GM10266 (cell line): ENCODE measurements around the gene NFATC2.

Experiments used
- DNase-seq: peaks from one replicate; pipeline ENCODE4 v3.0.0; 2012; ENCODE audit errors: extremely low spot score
- TF ChIP-seq, protein P1 (sequence below): IDR thresholded peaks from 2 replicates; pipeline ENCODE4 v1.5.1; 2012; ENCODE audit warnings: mild to moderate bottlenecking, low read depth; ENCODE audit not compliant: control insufficient read depth, insufficient read depth; ENCODE audit errors: missing control alignments

Gene NFATC2

DNA sequence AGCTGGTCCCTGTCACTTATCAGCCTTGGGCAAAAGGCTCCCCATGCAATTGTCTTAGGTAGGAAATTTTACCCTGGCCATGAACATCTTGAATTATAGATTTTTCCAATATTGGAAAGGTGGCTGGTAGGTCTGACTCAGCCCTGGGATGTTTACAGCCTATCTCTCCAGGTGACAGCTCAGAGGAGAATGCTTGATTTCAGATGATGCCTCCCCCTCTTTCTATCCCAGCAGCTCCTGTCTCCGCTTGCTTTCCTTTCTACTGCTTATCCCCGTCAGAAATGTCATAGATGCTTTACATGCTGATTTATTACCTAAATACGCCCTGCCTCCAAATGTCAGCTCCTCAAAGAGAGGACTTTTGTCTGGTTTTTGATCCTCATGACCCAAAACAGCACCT lies 109.6 kb downstream of the NFATC2 start:
- no peak for DNase-seq
- TF ChIP-seq, protein P1, sequence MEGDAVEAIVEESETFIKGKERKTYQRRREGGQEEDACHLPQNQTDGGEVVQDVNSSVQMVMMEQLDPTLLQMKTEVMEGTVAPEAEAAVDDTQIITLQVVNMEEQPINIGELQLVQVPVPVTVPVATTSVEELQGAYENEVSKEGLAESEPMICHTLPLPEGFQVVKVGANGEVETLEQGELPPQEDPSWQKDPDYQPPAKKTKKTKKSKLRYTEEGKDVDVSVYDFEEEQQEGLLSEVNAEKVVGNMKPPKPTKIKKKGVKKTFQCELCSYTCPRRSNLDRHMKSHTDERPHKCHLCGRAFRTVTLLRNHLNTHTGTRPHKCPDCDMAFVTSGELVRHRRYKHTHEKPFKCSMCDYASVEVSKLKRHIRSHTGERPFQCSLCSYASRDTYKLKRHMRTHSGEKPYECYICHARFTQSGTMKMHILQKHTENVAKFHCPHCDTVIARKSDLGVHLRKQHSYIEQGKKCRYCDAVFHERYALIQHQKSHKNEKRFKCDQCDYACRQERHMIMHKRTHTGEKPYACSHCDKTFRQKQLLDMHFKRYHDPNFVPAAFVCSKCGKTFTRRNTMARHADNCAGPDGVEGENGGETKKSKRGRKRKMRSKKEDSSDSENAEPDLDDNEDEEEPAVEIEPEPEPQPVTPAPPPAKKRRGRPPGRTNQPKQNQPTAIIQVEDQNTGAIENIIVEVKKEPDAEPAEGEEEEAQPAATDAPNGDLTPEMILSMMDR, result no peak

DNA sequence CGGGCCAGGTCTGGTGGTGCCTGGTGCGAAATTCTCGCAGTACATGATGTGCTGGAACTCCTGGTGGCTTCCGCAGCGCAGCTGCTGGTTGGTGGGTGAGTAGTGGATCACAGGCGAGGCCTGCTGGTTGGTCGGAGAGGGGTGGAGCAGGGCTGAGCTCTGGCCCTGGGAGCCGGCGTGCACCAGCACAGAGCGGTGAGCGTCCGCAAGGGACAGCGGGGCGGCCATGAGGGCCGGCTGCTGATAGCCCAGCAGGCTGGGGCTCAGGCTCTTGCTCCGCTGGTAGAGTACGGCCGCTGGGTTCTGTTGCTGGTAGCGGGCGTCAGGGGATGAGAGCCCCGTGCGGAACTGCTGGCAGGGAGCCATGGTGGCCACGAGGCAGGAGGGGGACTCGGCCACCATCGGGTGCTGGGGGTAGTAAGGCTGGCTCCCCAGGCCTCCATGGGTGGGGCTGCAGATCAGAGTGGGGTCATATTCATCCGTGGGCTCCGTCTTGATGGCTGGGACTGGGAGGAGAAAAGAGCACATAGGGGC lies 110.2 kb downstream of the NFATC2 start:
- TF ChIP-seq, protein P1, result no peak
- no peak for DNase-seq

DNA sequence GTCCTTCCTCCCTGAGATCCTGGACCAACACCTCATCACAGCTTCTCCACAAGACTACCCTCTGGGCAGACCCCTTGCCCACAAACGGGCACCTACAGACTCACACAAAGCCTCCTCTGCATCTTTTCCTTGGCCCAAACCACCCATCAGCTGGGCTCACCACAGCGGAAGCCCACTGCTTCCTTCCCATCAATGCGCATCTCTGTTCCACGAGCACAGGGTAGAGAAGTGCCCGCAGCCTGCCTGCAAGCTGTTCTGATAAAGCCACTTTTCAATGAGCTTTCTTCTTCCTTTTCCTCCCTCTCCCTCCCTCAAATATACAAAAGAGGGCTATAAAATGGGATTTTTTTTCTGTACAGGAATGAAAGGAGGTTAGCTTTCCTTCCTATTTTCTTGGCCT lies 111.2 kb downstream of the NFATC2 start:
- TF ChIP-seq, protein P1, result no peak
- DNase-seq, result no peak

DNA sequence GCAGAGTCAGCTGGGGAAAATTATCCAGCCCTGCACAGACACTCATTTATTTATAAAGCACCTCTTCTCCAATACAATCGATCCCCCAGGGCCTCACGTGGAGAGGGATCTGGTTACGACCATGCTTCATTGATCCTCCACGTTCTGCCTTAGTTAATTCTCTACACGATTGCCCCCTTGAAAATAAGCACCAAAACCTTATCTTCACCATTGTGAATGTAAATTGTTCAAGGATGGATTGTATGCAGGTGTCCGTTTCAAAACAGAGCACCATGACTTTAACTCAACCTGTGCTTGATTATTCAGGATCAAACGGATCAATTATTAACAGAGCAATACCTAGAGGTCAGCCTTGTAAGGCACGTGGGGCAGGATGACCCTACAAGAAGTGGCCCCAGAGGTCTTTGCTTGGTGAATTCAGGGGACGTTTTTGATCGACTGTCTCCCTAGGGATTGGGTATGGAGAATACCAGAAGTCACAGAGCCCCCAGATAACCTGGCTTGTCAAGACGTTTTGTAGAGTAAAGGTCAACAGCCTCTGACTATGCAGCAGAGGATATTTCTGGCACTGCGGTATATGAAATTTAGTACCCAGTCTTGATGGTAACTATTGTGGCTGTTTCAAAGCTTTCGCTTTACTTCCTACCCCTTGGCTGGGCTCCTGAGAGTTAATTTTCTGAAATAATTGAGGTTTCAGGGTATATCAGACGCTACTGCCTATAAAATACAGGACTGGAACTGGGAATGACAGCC lies 112.1 kb downstream of the NFATC2 start:
- DNase-seq, result no peak
- TF ChIP-seq, protein P1, result no peak

DNA sequence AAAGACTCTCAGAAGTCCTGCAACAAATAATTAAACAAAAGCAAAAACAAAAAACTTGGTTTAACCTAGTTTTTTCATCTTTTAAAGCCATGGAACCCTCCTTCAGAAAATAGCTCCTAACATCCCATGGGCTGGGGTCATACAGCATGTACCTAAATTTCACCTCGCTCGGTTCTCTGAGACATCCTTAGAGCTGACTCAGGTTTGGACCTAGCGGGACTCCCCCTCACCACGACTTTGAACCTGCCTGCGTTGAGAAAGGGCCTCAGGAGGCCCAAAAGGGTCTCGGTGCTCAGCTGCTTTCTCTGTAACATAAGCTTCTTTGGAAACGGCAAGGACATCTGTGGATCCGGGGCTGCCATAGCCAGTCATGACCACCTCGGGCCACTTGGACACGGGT lies 112.8 kb downstream of the NFATC2 start:
- no peak for DNase-seq
- TF ChIP-seq, protein P1, result no peak

DNA sequence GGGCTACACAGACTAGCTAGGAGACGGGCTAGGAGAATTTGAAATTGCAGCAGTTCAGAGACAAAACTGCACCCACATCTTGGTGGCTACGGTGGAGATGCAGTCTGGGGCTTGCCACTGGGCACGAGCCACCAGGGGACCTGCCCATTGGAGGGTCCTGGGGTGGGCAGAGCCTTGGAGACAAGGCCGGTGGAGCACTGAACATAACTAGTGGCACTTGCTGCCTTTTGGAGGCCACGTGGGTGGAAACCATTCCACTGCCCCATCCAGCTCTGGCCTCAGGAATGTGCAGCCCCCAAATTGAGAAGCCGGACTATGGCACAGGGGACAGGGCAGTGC lies 113.4 kb downstream of the NFATC2 start:
- DNase-seq, result no peak
- TF ChIP-seq, protein P1, result no peak

DNA sequence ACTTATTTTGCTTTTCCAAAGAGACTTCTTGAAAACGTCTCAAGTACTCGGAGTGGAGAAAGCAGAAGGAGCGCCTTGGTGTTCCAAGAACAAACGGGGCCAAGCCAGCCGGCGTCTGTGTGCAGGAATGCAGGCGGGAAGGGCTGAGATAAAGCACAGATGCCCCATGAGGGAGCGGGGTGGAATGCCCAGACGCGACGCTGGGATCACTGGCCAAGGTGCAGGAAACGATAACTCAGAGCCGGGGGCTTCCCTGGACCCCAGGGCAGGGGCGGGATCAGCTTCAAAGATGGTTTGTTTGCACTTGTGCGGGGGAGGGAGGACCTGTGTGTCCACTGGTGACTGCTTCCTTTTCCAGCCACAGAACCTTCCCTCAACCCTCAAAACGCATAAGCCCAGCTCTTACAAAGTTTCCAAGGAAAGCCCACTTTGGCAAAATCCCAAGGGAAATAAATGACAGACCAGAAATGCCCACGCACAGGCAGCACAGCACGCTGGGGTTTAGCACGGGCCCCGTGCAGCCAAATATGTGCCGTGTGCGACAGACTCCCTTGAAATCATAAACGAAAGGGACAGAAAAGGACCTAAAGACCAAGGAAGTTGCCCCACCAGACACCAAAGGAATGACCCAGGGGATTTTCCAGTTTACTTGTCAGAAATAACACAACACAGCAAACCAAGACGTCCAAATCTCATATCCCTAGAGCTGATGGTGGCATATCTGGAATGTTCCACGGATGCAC lies 113.9 kb downstream of the NFATC2 start:
- TF ChIP-seq, protein P1, result no peak

More for the DNA sequence above, 113.9 kb downstream of the NFATC2 start:
- DNase-seq, result no peak
